ENCODE results near the gene TFCP2L1.
A peak's percentile ranks its signal among the peaks of the same experiment; 100 is the strongest.

The TFCP2L1 gene

DNA sequence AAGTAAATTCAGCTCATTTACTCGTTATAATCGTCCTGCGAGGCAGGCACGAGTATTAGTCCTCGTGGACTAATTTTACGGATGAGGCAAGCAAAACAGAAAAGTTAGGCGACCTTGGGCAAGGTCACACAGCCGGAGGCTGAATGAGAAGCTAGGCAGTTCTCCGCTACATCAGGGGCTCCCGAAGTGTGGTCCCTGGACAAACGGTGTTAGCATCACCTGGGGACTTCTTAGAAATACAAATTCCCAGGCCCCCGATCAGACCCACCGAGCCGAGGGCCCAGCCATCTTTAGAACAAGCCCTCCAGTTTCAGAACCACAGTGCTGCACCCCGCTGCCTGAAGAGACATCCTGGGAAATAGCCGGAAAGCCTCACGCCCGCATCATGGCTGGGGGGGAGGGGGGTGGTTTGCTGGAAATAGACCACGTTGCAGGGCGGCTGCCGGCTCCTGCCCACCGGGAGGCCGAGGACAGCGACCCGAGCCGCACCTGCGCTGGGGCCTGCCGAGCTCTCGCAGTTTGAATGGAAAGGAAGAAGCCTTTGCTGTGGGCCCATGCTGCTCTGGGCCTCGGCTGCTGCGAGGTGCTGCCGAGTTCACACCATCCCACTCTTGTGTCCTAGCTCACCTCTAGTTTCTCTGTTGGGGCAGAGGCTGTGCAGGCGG, 72.2 kb downstream of the TFCP2L1 start:
- DNase-seq = no peak

- no peak for DNase-seq
These were observed 73.3 kb downstream of the TFCP2L1 start for GRCh38 chr2:121211689-121212151.

- DNase-seq = no peak
These were observed 73.8 kb downstream of the TFCP2L1 start for GRCh38 chr2:121211251-121211650.

DNA sequence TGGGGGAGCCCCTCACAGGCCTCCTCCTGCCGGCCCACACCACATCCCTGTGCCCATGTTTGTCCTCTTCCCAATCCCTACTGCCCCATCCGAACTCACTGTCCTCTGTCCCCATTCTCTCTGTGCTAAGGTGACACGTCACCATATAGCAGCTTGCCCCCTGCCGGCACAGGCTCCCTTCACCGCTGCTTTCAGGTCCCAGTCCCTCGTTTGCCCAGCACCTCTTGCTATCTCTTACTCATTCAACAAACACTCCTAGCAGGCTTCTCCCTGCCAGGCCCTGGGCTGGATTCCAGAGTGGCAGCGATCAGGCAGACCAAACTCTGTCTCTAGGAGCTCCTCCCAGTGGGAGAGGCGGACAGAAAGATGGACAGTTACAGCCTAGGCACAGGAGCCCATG, 74.3 kb downstream of the TFCP2L1 start:
- DNase-seq = no peak

GRCh38 chr2:121209014-121209610, 75.9 kb downstream of the TFCP2L1 start:
- no peak for DNase-seq

DNA sequence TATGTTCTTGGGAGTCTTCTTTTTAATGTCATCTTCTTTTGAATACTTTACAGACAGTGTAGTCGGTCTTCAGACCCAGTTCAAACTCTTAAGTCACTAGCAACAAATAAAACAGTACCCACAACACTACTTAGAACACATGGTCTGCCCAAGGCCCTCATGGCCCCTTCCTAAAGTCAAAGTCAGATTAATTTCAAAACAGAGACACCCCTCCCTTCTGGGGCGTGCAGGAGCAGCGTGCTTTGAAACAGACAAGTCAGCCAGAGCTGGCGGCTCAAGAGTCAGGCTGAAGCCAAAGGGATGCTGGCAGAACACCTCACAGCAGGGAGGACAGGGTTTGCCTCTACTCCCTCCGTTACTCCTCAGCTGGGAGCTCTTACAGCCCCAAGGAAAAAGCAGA, 77.5 kb downstream of the TFCP2L1 start:
- DNase-seq = no peak

DNA sequence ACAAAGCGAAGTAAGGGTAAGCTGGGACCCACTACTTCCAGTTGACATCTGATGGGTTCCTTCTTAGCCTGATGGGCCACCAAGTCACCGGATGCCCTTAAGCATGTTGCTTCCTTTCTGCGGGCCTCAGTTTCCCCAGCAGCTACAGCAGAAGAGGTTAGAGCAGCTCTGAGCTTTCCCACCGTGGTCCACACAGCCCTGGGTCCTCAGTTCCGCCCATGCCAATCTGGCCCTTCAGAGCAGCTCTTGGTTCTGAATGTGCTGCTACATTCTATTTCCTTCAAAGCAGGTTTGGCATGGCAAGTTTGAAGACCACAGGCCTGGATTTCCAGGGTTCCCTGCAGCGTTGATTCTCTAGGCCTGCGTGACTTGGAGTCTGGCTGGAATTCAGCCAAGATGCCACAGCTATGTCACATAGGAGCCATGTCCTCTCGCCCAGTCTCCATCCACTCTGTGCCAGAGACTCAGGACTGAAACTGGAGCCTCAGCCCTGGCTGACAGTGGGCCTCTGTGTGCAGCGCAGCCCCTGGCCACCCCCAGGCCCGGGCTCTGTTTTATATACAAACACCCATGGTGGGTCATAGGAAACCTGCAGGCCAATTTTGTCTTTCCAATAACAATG, 79.6 kb downstream of the TFCP2L1 start:
- DNase-seq = no peak

DNA sequence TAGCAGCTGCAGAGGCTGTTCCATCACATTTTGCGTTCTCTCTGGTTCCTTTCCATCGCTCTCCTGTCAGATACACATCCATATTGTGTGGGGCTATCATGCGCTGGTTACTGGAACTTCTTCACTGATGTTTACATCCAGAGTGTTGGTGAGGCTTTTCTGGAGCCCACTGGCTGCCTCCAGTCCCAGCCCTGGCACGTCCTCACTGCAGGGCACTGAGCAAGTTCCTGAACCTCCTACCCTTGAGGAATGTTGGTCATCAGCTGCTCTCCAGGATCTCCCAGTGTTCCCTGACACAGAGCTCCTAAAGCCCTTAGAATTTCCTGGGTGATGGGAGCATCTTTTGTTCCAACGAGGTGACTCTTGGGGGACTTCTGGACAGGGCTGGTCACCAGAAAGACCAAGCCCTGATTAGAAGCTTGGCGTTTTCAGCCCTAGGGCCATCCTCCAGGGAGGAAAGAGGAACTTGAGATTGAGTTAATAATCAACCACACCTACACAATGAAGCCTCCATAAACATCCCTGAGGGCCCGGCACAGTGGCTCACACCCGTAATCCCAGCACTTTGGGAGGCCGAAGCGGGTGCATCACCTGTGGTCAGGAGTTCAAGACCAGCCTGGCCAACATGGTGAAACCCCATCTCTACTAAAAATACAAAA, 81.3 kb downstream of the TFCP2L1 start:
- DNase-seq = peak; percentile 33 to 35

DNA sequence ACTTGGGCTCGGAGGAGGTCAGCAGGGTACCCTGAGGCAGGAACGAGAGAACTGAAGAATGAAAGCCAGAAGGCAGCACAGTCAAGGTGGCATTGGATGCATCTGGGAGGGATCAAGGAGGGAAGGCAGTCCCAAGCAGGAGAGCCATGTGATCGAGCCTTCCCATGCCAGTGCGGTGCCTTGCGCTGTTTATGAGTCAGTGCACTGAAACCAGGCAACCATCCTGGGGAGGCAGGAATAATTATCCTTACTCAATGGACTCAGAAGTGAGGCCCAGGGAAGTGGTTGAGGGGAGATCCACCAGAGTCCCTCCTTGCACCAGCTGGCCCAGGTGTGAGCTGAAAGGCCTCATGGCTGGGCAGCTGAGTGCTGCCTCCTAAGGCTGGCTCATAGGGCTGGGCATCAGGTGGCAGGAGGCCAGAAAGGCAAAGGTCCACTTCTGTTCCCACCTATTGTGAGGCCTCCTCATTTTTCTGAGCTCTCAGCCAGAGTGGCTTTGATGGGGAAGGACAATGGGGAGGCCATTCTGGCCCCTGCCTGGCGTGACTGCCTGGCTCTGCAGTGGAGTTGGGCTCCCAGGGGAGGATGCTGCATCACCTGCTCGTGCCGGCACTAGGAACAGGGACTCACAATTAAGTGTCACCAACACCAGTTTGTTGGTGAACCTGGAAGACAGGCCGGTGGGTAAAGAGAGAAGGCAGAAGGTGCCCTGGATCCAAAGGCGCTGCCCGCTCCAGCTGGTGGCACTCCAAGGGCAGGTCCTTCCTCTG, 82.3 kb downstream of the TFCP2L1 start:
- DNase-seq = no peak

DNA sequence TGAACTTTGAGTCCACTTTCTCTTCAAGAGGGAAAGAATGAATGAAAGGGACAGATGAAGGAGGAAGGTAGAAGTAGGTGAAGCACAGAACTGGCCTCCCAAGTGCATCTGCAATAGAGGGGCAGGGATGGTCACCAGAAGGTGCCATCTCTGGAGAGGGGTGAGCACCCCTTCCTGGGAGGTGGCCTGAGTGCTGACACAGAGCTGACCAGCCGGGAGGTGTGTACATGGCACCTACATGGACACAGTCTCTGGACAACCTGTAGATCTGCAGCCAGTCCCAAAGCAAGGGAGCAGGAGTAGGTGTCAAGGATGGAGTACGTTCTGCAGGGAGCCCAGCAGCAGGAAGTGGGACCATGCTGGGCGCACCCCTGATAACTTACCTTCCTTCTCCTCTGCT, 83.2 kb downstream of the TFCP2L1 start:
- DNase-seq = no peak

GRCh38 chr2:121200419-121201315, 84.3 kb downstream of the TFCP2L1 start:
- no peak for DNase-seq

DNA sequence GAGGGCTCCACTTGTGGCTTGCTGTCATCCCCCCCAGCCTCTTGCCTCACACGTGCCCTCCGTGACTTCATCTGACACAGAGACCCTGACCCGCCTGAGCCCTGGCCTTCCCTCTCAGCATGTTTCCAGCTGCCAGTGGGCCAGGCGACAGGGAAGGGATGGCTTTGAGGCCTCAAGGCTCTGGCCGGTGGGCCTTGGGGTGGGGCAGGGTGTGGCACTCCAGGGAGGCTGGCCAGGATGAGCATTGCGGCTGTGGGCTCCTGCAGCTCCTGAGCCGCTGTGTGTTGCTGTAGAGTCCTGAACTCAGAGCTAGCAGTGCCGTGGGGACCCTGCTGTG, 85.0 kb downstream of the TFCP2L1 start:
- no peak for DNase-seq

- no peak for DNase-seq
These were observed 85.6 kb downstream of the TFCP2L1 start for GRCh38 chr2:121199281-121200010.

DNA sequence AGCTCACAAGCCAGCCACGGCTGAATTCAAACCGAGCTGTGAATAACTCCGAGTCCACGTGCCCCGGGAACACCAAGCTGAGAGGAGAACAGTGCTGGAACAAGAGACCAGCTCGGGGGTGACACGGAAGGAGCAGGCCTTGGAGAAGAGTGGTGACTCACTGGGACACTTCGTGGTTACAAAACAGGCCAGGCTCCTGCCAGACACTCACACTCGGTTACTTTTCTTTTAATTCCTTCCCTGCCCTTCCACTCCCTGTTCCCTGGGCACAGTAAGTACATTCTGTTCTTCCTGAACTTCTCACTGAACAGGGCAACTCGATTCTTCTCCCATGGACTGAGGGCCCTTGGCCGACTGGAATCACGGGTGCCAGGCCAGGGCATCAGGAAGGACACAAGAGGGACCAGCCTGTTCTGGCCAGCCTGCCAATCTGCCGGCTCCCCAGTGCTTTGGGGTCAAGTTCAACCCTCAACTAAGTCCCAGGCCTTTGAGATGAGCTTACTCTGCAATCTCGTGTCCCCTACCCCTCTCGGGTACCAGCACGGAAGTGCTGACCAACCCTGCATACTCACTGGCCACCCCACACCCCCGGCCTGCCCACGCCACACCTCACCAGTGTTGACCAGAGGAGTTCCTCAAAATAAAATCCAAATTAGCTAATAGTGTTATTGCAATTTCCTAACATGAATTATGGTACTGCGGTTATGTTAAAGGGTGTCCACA, 87.5 kb downstream of the TFCP2L1 start:
- DNase-seq = peak; percentile 91 to 98

GRCh38 chr2:121196849-121197155, 88.2 kb downstream of the TFCP2L1 start:
- no peak for DNase-seq

- DNase-seq = no peak
These were observed 88.7 kb downstream of the TFCP2L1 start for GRCh38 chr2:121196132-121196848.

GRCh38 chr2:121195036-121195435, 90.0 kb downstream of the TFCP2L1 start:
- DNase-seq = no peak

- no peak for DNase-seq
These were observed 90.4 kb downstream of the TFCP2L1 start for GRCh38 chr2:121194626-121195025.

- DNase-seq = no peak
These were observed 91.8 kb downstream of the TFCP2L1 start for GRCh38 chr2:121193185-121193584.

DNA sequence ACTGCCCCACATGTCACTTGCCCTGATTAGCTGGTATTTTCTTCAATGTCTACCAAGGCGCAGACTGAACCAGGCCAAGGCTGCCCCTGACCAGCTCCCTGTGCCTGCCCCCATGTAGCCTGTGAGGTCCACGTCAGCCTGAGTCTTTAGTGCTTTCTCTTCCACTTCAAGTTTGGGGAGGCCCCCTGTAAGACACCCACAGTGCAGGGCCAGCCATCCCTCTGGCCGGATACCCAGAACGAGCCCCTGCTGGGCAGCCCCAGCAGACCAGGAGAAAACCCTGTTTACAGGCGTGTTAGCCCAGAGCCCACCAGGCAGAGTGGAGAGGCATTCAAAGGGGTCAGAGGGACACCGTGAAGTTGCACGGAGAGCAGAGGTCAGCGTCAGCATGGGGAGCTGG, 92.4 kb downstream of the TFCP2L1 start:
- no peak for DNase-seq
